Omental fat pad (tissue), 4 donors: ENCODE measurements around the gene IER5. TPM values are rescaled to one million over a fixed set of nuclear protein-coding genes. Genes with fewer than 3 reads are reported as not detected.

Experiments used
- ATAC-seq: fragments of 150-250 bp; one replicate; pipeline ENCODE4 v1.9.1; 2016; ENCODE audit warnings: mild to moderate bottlenecking, moderate library complexity; ENCODE audit not compliant: low FRiP score
- DNase-seq: peaks from one replicate; pipeline ENCODE4 v3.0.0-alpha.2; 2019; ENCODE audit warnings: low spot score
- total RNA-seq, 4 donors: library from RNA; depleted of rRNA; stranded (reverse); fragments of >200 nt; gene quantifications; one replicate each; pipeline ENCODE4 v1.1.0, GENCODE V29; 2016
- TF ChIP-seq, protein P1 (sequence below), 3 donors: fragments of 450-650 bp; IDR thresholded peaks; one replicate each; pipeline ENCODE4 v1.5.1; 2016 to 2017; ENCODE audit warnings: antibody characterized with exemption in 3 of 3, mild to moderate bottlenecking in 3 of 3, moderate library complexity in 2 of 3

IER5 gene
- total RNA-seq, 4 donors from 2014 or later = 6.7 to 45.4 (median 19.5) TPM

DNA sequence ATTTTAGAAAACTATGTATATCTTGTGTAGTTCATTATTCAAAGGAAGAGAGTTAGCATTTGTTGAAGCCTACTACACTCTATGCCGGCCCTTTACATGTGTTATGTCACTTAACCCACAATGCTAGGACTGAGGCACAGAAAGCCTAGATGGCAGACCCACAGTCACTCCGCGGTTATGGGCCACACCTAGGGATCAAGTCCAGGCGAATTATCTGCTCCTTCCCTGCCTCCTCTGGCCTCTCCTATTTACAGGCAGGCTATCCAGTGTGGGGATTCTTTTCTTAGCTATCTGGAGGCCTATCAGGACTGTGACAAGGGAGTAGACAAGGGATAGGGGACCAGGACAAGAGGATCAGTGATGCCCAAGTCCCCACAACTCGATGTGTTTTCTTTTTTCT, 33.0 kb downstream of the IER5 start:
- TF ChIP-seq, protein P1, sequence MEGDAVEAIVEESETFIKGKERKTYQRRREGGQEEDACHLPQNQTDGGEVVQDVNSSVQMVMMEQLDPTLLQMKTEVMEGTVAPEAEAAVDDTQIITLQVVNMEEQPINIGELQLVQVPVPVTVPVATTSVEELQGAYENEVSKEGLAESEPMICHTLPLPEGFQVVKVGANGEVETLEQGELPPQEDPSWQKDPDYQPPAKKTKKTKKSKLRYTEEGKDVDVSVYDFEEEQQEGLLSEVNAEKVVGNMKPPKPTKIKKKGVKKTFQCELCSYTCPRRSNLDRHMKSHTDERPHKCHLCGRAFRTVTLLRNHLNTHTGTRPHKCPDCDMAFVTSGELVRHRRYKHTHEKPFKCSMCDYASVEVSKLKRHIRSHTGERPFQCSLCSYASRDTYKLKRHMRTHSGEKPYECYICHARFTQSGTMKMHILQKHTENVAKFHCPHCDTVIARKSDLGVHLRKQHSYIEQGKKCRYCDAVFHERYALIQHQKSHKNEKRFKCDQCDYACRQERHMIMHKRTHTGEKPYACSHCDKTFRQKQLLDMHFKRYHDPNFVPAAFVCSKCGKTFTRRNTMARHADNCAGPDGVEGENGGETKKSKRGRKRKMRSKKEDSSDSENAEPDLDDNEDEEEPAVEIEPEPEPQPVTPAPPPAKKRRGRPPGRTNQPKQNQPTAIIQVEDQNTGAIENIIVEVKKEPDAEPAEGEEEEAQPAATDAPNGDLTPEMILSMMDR (IDR thresholded peaks at IDR 0.05) = no peak
- no peak for DNase-seq
- ATAC-seq = no peak

DNA sequence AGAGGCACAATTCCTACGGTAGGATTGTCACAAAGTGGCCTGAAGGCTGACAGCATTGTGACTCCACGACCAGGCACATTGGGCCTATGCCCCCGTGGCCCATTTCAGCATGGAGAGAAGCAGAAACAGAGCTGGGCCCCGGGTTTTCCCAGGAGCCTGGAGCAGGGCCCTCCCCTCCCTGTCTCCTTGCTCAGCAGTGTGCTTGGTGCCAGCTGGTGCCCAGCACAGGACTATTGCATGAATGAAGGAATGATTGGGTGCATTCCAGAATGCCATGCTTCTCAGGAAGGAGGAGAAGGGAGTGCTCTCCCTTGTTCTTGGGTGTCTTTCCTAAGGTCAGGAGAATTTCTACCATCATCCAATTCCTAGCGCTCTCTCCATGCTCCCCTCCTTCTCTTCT, 33.7 kb downstream of the IER5 start:
- peak; percentile 72 for ATAC-seq
- TF ChIP-seq, protein P1 (IDR thresholded peaks at IDR 0.05) = no peak
- no peak for DNase-seq

DNA sequence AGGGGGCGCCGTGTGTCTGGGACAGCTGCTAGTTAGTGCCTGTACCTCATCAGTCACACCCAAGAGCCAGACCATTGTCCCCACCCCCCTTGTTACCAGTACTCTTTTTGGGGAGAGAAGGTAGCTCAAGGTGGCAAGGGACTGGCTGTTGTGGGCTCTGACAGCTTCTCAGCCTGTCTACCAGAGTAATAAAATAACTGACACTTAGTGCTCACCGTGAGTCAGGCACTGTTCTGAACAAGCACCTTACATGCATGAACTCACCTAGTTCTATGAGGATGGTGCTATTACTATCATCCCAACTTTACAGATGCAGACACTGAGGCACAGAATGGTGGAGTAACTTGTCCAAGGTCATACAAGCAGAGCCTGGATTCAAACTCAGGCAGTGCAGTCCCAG, 34.7 kb downstream of the IER5 start:
- DNase-seq (no peak), ATAC-seq (no peak)
- TF ChIP-seq, protein P1 (IDR thresholded peaks at IDR 0.05) = no peak

DNA sequence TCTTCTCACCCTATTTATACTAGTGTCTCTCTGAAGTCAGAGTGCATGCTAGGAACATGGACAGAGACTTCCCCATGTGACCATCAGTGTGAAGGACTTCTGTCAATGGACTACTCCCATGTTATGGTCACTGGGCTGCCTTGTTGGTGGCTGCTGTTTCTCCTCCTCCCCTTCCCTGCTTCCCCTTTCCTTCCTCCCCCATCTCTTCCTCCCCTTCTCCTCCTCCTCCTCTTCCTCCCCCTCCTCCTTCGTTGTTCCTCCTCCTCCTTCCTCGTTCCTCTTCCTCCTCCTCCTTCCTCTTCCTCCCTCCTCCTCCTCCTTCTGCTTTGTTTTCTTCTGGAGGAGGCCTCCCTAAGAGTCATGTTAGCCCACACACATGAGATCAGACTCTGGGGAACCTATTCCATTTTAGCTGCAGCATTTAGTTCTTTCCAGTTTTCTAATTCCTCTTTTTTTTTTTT, 35.8 kb downstream of the IER5 start:
- ATAC-seq = no peak
- no peak for DNase-seq
- TF ChIP-seq, protein P1 (IDR thresholded peaks at IDR 0.05) = no peak

DNA sequence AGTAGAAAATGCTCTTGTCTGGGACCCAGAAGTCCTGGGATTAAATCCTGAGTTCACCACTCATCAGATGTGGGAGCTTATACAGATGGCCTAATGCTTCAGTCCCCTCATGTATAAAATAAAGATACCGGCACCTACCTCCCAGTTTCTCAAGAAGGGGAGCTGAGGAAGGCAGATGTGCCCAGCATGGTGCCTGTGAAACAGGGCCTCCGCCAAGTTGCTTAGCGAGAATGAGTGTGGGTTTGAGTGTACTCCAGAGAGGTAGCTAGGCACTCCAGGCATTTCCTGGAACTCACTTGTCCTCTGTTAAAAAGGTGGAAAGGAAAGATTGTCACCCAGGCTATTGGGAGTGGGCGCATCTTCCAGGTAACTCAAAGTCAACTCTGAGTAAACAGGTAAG, 37.8 kb downstream of the IER5 start:
- DNase-seq = no peak
- ATAC-seq = no peak
- TF ChIP-seq, protein P1 (IDR thresholded peaks at IDR 0.05) = no peak

DNA sequence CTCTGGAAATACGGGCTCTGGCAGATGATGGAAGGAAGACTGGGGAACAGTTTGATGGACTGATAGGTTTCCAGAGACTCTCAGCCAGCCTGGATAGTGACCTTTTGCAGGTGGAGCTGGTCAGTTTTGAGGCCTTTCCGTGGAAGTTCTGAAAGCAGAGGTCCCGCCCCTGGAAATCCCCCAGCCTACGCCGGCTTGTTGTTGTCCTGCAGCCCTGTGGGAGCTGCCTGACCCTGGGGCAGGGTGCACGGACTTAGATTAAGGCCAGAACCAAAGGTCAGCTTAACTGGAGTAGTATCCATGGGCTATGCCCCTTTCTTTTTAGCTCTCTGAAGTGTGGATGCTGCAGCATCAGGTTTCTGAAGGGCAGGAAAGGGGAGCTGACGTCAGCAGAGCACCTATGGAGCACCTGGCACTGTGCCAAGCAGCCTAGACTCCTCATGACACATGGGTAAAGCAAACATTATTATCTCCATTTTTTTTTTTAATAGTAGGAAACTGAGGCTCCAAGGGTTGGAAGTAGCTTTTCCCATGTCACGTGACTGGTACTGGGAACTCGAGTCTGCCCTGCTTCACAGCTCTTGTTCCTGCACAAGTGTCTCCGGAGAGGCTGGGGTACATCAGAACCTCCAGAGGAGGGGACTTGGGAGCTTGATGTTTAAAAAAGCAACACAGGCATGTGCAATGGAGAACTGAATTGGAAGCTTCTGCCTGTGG, 38.5 kb downstream of the IER5 start:
- TF ChIP-seq, protein P1 (IDR thresholded peaks at IDR 0.05) = no peak
- no peak for ATAC-seq
- DNase-seq = no peak

DNA sequence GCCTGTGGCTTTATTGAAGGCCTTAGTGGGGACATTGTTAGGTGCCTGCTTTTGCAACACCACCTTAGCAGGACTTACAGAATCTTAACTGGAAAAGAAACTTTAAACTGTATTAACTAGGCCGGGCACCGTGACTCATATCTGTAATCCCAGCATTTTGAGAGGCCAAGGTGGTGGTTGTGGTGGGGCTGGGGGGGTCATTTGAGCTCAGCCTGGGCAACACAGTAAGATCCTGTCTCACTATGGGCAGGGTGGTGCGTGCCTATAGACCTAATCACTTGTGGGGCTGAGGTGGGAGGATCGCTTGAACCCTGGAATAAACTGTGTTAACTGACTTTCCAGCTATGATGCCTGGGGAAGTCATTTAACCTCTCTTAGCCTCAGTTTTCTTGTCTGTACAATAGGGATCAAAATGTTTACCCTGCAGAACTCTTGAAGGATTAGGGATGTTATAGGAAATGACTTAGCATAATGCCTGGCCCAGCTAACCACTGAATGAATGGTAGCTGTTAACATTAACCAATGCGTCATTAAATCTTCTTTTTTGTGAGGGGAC, 39.5 kb downstream of the IER5 start:
- TF ChIP-seq, protein P1 (IDR thresholded peaks at IDR 0.05) = no peak
- no peak for DNase-seq
- no peak for ATAC-seq
